Measurements from ENCODE around the gene TSNAXIP1.

Gene TSNAXIP1

GRCh38 chr16:67781565-67781921, 25.1 kb upstream of the TSNAXIP1 start:
- H3K9me2 ChIP-seq (replicated peaks; ENCODE audit: insufficient read depth, low read length), result no peaks in the 10 kb centered on the region
- TF ChIP-seq EZH2phosphoT487 (conservative IDR thresholded peaks at IDR 0.05; ENCODE audit: low read length) (no peak), CTCF (IDR thresholded peaks at IDR 0.05; ENCODE audit: insufficient read depth, low read length, poor library complexity, severe bottlenecking) (no peak)
- no peak overlapping the region for H2AFZ ChIP-seq (ENCODE audit: low read depth, low read length, severe bottlenecking)
- H3K27me3 ChIP-seq (ENCODE audit: low read length), result no peaks in the 10 kb centered on the region
- no peak overlapping the region for H3K9ac ChIP-seq (ENCODE audit: low read length)
- H3K79me2 ChIP-seq (ENCODE audit: insufficient read depth, low read length), result no peaks in the 10 kb centered on the region
- H3K36me3 ChIP-seq (ENCODE audit: low read length), result no peaks in the 10 kb centered on the region
- no peak overlapping the region for H3K4me3 ChIP-seq (ENCODE audit: insufficient read depth, low read length, poor library complexity, severe bottlenecking)
- H3F3A ChIP-seq (ENCODE audit: insufficient read depth), result no peaks in the 10 kb centered on the region
- no peak overlapping the region for H3K27ac ChIP-seq (ENCODE audit: low read depth, low read length)
- H3K4me2 ChIP-seq (ENCODE audit: low read depth, low read length, poor library complexity, severe bottlenecking), result no peak overlapping the region
- no peaks in the 10 kb centered on the region for H4K20me1 ChIP-seq (ENCODE audit: low read depth, low read length)
- no peaks in the 10 kb centered on the region for H3K9me3 ChIP-seq (ENCODE audit: insufficient read depth, low read length)

- Histone ChIP-seq H3K9me2 (replicated peaks; ENCODE audit: insufficient read depth, low read length) (no peaks in the 10 kb centered on the region), H3K4me2 (ENCODE audit: low read depth, low read length, poor library complexity, severe bottlenecking) (no peak overlapping the region), H3K27ac (ENCODE audit: low read depth, low read length) (no peak overlapping the region), H3K4me3 (ENCODE audit: insufficient read depth, low read length, poor library complexity, severe bottlenecking) (no peak overlapping the region), H3K9ac (ENCODE audit: low read length) (no peak overlapping the region), H2AFZ (ENCODE audit: low read depth, low read length, severe bottlenecking) (no peak overlapping the region), H3K27me3 (ENCODE audit: low read length) (no peaks in the 10 kb centered on the region), H3K36me3 (ENCODE audit: low read length) (no peaks in the 10 kb centered on the region), H3F3A (ENCODE audit: insufficient read depth) (no peaks in the 10 kb centered on the region), H3K79me2 (ENCODE audit: insufficient read depth, low read length) (no peaks in the 10 kb centered on the region), H3K9me3 (ENCODE audit: insufficient read depth, low read length) (no peaks in the 10 kb centered on the region), H4K20me1 (ENCODE audit: low read depth, low read length) (no peaks in the 10 kb centered on the region)
- TF ChIP-seq CTCF (IDR thresholded peaks at IDR 0.05; ENCODE audit: insufficient read depth, low read length, poor library complexity, severe bottlenecking) (no peak), EZH2phosphoT487 (conservative IDR thresholded peaks at IDR 0.05; ENCODE audit: low read length) (no peak)
Observed at GRCh38 chr16:67782567-67783352, 23.9 kb upstream of the TSNAXIP1 start.

GRCh38 chr16:67783353-67783725, 23.4 kb upstream of the TSNAXIP1 start:
- no peak overlapping the region for H3K4me2 ChIP-seq (ENCODE audit: low read depth, low read length, poor library complexity, severe bottlenecking)
- no peaks in the 10 kb centered on the region for H3K9me2 ChIP-seq (replicated peaks; ENCODE audit: insufficient read depth, low read length)
- no peaks in the 10 kb centered on the region for H3F3A ChIP-seq (ENCODE audit: insufficient read depth)
- no peaks in the 10 kb centered on the region for H3K9me3 ChIP-seq (ENCODE audit: insufficient read depth, low read length)
- no peak overlapping the region for H3K9ac ChIP-seq (ENCODE audit: low read length)
- H3K79me2 ChIP-seq (ENCODE audit: insufficient read depth, low read length), result no peaks in the 10 kb centered on the region
- TF ChIP-seq EZH2phosphoT487 (conservative IDR thresholded peaks at IDR 0.05; ENCODE audit: low read length), result no peak
- TF ChIP-seq CTCF (IDR thresholded peaks at IDR 0.05; ENCODE audit: insufficient read depth, low read length, poor library complexity, severe bottlenecking), result no peak
- no peak overlapping the region for H3K4me3 ChIP-seq (ENCODE audit: insufficient read depth, low read length, poor library complexity, severe bottlenecking)
- H2AFZ ChIP-seq (ENCODE audit: low read depth, low read length, severe bottlenecking), result no peak overlapping the region
- H4K20me1 ChIP-seq (ENCODE audit: low read depth, low read length), result no peaks in the 10 kb centered on the region
- H3K36me3 ChIP-seq (ENCODE audit: low read length), result no peaks in the 10 kb centered on the region
- H3K27ac ChIP-seq (ENCODE audit: low read depth, low read length), result no peak overlapping the region
- no peaks in the 10 kb centered on the region for H3K27me3 ChIP-seq (ENCODE audit: low read length)
